ENCODE data around the gene BTBD16.

GRCh38 chr10:122221958-122222357, 49.1 kb upstream of the BTBD16 start:
- TF ChIP-seq CTCF (IDR thresholded peaks at IDR 0.05) (no peak), POLR2A (IDR thresholded peaks at IDR 0.05) (no peak)
